ENCODE results near the gene SORCS3.

Gene SORCS3

GRCh38 chr10:105258036-105258673, 617.1 kb downstream of the SORCS3 start:
- no peak overlapping the region for H3K4me3 ChIP-seq (ENCODE audit: low read length)
- no peak for TF ChIP-seq CTCF (conservative IDR thresholded peaks at IDR 0.05; ENCODE audit: low read depth, low read length)
- DNase-seq (ENCODE audit: low read depth): no peak

GRCh38 chr10:105258674-105259065, 617.6 kb downstream of the SORCS3 start:
- TF ChIP-seq CTCF (conservative IDR thresholded peaks at IDR 0.05; ENCODE audit: low read depth, low read length): no peak
- no peak for DNase-seq (ENCODE audit: low read depth)
- no peak overlapping the region for H3K4me3 ChIP-seq (ENCODE audit: low read length)

- H3K4me3 ChIP-seq (ENCODE audit: low read length): no peak overlapping the region
- TF ChIP-seq CTCF (conservative IDR thresholded peaks at IDR 0.05; ENCODE audit: low read depth, low read length): no peak
- DNase-seq (ENCODE audit: low read depth): no peak
These were observed 618.1 kb downstream of the SORCS3 start for GRCh38 chr10:105259201-105259600.

- no peak for TF ChIP-seq CTCF (conservative IDR thresholded peaks at IDR 0.05; ENCODE audit: low read depth, low read length)
- DNase-seq (ENCODE audit: low read depth): no peak
- H3K4me3 ChIP-seq (ENCODE audit: low read length): no peak overlapping the region
These were observed 621.6 kb downstream of the SORCS3 start for GRCh38 chr10:105262666-105263065.

- H3K4me3 ChIP-seq (ENCODE audit: low read length): no peak overlapping the region
- no peak for TF ChIP-seq CTCF (conservative IDR thresholded peaks at IDR 0.05; ENCODE audit: low read depth, low read length)
- DNase-seq (ENCODE audit: low read depth): no peak
These were observed 626.0 kb downstream of the SORCS3 start for GRCh38 chr10:105266966-105267539.

GRCh38 chr10:105268961-105269360, 627.9 kb downstream of the SORCS3 start:
- DNase-seq (ENCODE audit: low read depth): no peak
- TF ChIP-seq CTCF (conservative IDR thresholded peaks at IDR 0.05; ENCODE audit: low read depth, low read length): no peak
- H3K4me3 ChIP-seq (ENCODE audit: low read length): no peak overlapping the region

GRCh38 chr10:105269689-105270088, 628.6 kb downstream of the SORCS3 start:
- TF ChIP-seq CTCF (conservative IDR thresholded peaks at IDR 0.05; ENCODE audit: low read depth, low read length): no peak
- H3K4me3 ChIP-seq (ENCODE audit: low read length): no peak overlapping the region
- no peak for DNase-seq (ENCODE audit: low read depth)

Measured in retinal pigment epithelial cell (primary cell).